Uterus (tissue), 2 donors: ENCODE data around the gene KCTD2.

Experiments used
- CTCF ChIP-seq, 4 experiments: fragments of 200-600 bp in 2 of 4; fragments of 450-650 bp in 2 of 4; sonication (generic) in 2 of 4; IDR thresholded peaks; one replicate each; pipeline ENCODE4 v1.5.1; 2016 to 2019; ENCODE audit warnings: antibody characterized with exemption in 4 of 4, mild to moderate bottlenecking in 2 of 4, moderate library complexity in 1 of 4
- POLR2A ChIP-seq, 2 donors: fragments of 450-650 bp; IDR thresholded peaks; one replicate each; pipeline ENCODE4 v1.6.1; 2016; ENCODE audit warnings: antibody characterized with exemption in 2 of 2, mild to moderate bottlenecking in 1 of 2, moderate library complexity in 1 of 2

GRCh38 chr17:75060434-75061054 lies 13.5 kb downstream of the KCTD2 start:
- TF ChIP-seq CTCF (IDR thresholded peaks at IDR 0.05) (no peak), POLR2A (IDR thresholded peaks at IDR 0.05) (no peak)
